WTC11 (cell line): ENCODE measurements around the gene ITPRID2. TPM values are rescaled to one million over a fixed set of nuclear protein-coding genes. Genes with fewer than 3 reads are reported as not detected.

Source experiments
- ATAC-seq: fragments of 200-7000 bp; cut with Tn5 transposase; 2 replicates; pipeline ENCODE4 v1.10.0; 2021; ENCODE audit warnings: mild to moderate bottlenecking, moderate library complexity
- CTCF ChIA-PET: fragments of 300-600 bp; sonication (Branson Sonifier 250); formaldehyde crosslinking; loops from one replicate; lab custom pipeline; 2021; ENCODE audit warnings: antibody characterized with exemption; lab: Charles Lee
- POLR2A ChIA-PET: fragments of 350-600 bp; sonication (Branson Sonifier 250); formaldehyde crosslinking; loops from one replicate; lab custom pipeline; 2021; ENCODE audit warnings: antibody characterized with exemption; lab: Charles Lee
- DNase-seq: peaks from one replicate; pipeline ENCODE4 v3.0.0; 2021; ENCODE audit warnings: low spot score
- H3K27ac Mint-ChIP-seq: 2 replicates; pipeline ENCODE4 v1.8.0; 2021; ENCODE audit warnings: mixed read lengths
- H3K27me3 Mint-ChIP-seq: 2 replicates; pipeline ENCODE4 v1.8.0; 2021; ENCODE audit warnings: low read depth, mild to moderate bottlenecking, moderate library complexity, mixed read lengths
- H3K36me3 Mint-ChIP-seq: 2 replicates; pipeline ENCODE4 v1.8.0; 2021; ENCODE audit warnings: mixed read lengths
- H3K4me1 Mint-ChIP-seq: 2 replicates; pipeline ENCODE4 v1.8.0; 2022; ENCODE audit warnings: mixed read lengths
- H3K4me3 Mint-ChIP-seq: 2 replicates; pipeline ENCODE4 v1.8.0; 2021; ENCODE audit warnings: mild to moderate bottlenecking, moderate library complexity, mixed read lengths
- H3K9me3 Mint-ChIP-seq: 2 replicates; pipeline ENCODE4 v1.8.0; 2021; ENCODE audit warnings: mixed read lengths
- ATF1 ChIP-seq: sonication (generic); formaldehyde crosslinking; IDR thresholded peaks from 2 replicates; pipeline ENCODE4 v1.8.1; 2023; ENCODE audit warnings: mild to moderate bottlenecking, moderate library complexity, missing genetic modification reagents
- E2F4 ChIP-seq: sonication (generic); formaldehyde crosslinking; IDR thresholded peaks from 2 replicates; pipeline ENCODE4 v1.8.1; 2022; ENCODE audit warnings: low read depth, mild to moderate bottlenecking, moderate library complexity, missing genetic modification reagents, borderline replicate concordance
- FOXK1 ChIP-seq: sonication (generic); formaldehyde crosslinking; IDR thresholded peaks from 2 replicates; pipeline ENCODE4 v1.8.0; 2022; ENCODE audit warnings: mild to moderate bottlenecking, moderate library complexity, missing genetic modification reagents
- GABPB1 ChIP-seq: sonication (generic); formaldehyde crosslinking; IDR thresholded peaks from 2 replicates; pipeline ENCODE4 v1.8.1; 2023; ENCODE audit warnings: mild to moderate bottlenecking, missing genetic modification reagents
- GRHL2 ChIP-seq: fragments of 250-450 bp; sonication (Bioruptor Pico); IDR thresholded peaks from 2 replicates; pipeline ENCODE4 v1.8.0; 2022; ENCODE audit warnings: mild to moderate bottlenecking, moderate library complexity; ENCODE audit not compliant: insufficient replicate concordance, severe bottlenecking
- KAT7 ChIP-seq: sonication (generic); formaldehyde crosslinking; IDR thresholded peaks from 2 replicates; pipeline ENCODE4 v1.8.1; 2023; ENCODE audit warnings: missing genetic modification reagents, mild to moderate bottlenecking, borderline replicate concordance
- NFATC4 ChIP-seq: fragments of 250-450 bp; sonication (Bioruptor Pico); IDR thresholded peaks from 2 replicates; pipeline ENCODE4 v1.9.0; 2021; ENCODE audit warnings: mild to moderate bottlenecking
- NFYB ChIP-seq: sonication (generic); formaldehyde crosslinking; conservative IDR thresholded peaks from 2 replicates; pipeline ENCODE4 v1.8.0; 2022; ENCODE audit warnings: low read depth, missing genetic modification reagents
- SMAD4 ChIP-seq: sonication (generic); formaldehyde crosslinking; IDR thresholded peaks from 2 replicates; pipeline ENCODE4 v1.8.0; 2022; ENCODE audit warnings: mild to moderate bottlenecking, missing genetic modification reagents
- TCF7 ChIP-seq: sonication (generic); formaldehyde crosslinking; IDR thresholded peaks from 2 replicates; pipeline ENCODE4 v1.8.0; 2022; ENCODE audit warnings: mild to moderate bottlenecking, low read depth, missing genetic modification reagents, moderate library complexity
- TP53 ChIP-seq: sonication (generic); formaldehyde crosslinking; IDR thresholded peaks from 2 replicates; pipeline ENCODE4 v1.8.1; 2023; ENCODE audit warnings: mild to moderate bottlenecking, missing genetic modification reagents
- ZNF423 ChIP-seq: fragments of 250-450 bp; sonication (Bioruptor Pico); IDR thresholded peaks from 2 replicates; pipeline ENCODE4 v2.1.2; 2022; ENCODE audit warnings: mild to moderate bottlenecking, moderate library complexity
- ZNF425 ChIP-seq: fragments of 250-450 bp; sonication (Bioruptor Pico); conservative IDR thresholded peaks from 2 replicates; pipeline ENCODE4 v1.9.0; 2021; ENCODE audit warnings: mild to moderate bottlenecking
- ZNF532 ChIP-seq: fragments of 250-450 bp; sonication (Bioruptor Pico); IDR thresholded peaks from 2 replicates; pipeline ENCODE4 v1.9.0; 2021; ENCODE audit warnings: mild to moderate bottlenecking, borderline replicate concordance
- total RNA-seq: library from RNA; stranded (reverse); gene quantifications from 3 replicates; pipeline ENCODE4 v1.2.3, GENCODE V29; 2021
- TF ChIP-seq, protein P1 (sequence below): sonication (generic); formaldehyde crosslinking; IDR thresholded peaks from 2 replicates; pipeline ENCODE4 v1.8.1; 2022; ENCODE audit warnings: mild to moderate bottlenecking, moderate library complexity, missing genetic modification reagents

Gene ITPRID2
- total RNA-seq, 1 experiment from 2014 or later: 19.4 TPM

DNA sequence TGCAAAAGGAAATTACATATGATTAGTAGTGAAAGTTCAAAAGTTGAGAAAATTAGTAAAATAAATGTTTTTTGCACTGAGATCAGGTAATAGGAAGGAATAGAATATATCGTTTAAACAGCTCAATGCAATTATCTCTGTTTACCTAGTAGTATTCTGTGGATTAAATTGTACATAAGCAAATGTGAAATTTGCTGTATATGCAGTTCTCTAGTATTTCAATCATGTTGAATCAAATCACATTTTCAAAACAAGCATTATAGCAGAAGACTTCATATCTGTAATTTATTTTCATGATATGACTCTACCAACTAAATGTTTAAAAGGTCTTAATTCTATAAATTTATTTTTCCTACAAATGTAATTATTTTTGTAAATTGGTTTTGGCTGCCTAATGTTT lies 31.6 kb downstream of the ITPRID2 start:
- ChIA-PET POLR2A (no interaction called here), CTCF (no interaction called here)
- DNase-seq (no peak), ATAC-seq (no peak)
- H3K27ac Mint-ChIP-seq: no peak overlapping the region
- TF ChIP-seq FOXK1 (CRISPR knock-in tag) (no peak), GABPB1 (CRISPR knock-in tag) (no peak), NFYB (no peak), TP53 (no peak), NFATC4 (CRISPR knock-in tag) (no peak), TCF7 (CRISPR knock-in tag) (no peak), KAT7 (CRISPR knock-in tag) (no peak), ZNF532 (no peak), GRHL2 (CRISPR knock-in tag) (no peak), SMAD4 (CRISPR knock-in tag) (no peak), ZNF423 (CRISPR knock-in tag) (no peak), ZNF425 (CRISPR knock-in tag) (no peak)
- no peak overlapping the region for H3K4me3 Mint-ChIP-seq
- no peaks in the 10 kb centered on the region for H3K27me3 Mint-ChIP-seq
- peaks cover 13% of the 10 kb centered on the region for H3K36me3 Mint-ChIP-seq
- no peaks in the 10 kb centered on the region for H3K9me3 Mint-ChIP-seq
- no peaks in the 10 kb centered on the region for H3K4me1 Mint-ChIP-seq

- DNase-seq: no peak
- TF ChIP-seq ATF1 (CRISPR knock-in tag) (no peak), E2F4 (no peak), ZNF532 (no peak), GRHL2 (CRISPR knock-in tag) (no peak), KAT7 (CRISPR knock-in tag) (no peak)
- TF ChIP-seq, protein P1, sequence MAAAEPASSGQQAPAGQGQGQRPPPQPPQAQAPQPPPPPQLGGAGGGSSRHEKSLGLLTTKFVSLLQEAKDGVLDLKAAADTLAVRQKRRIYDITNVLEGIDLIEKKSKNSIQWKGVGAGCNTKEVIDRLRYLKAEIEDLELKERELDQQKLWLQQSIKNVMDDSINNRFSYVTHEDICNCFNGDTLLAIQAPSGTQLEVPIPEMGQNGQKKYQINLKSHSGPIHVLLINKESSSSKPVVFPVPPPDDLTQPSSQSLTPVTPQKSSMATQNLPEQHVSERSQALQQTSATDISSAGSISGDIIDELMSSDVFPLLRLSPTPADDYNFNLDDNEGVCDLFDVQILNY (CRISPR knock-in tag): no peak
- no peak for ATAC-seq
- CTCF ChIA-PET: no interaction called here
- H3K36me3 Mint-ChIP-seq: peaks cover 13% of the 10 kb centered on the region
- H3K4me1 Mint-ChIP-seq: no peaks in the 10 kb centered on the region
- no peaks in the 10 kb centered on the region for H3K9me3 Mint-ChIP-seq
- no peaks in the 10 kb centered on the region for H3K27me3 Mint-ChIP-seq
- POLR2A ChIA-PET: no interaction called here
- H3K27ac Mint-ChIP-seq: no peak overlapping the region
- no peak overlapping the region for H3K4me3 Mint-ChIP-seq
These were observed 32.8 kb downstream of the ITPRID2 start for GRCh38 chr2:181924336-181924735.
